ENCODE measurements around the gene MCCD1.

MCCD1 gene

DNA sequence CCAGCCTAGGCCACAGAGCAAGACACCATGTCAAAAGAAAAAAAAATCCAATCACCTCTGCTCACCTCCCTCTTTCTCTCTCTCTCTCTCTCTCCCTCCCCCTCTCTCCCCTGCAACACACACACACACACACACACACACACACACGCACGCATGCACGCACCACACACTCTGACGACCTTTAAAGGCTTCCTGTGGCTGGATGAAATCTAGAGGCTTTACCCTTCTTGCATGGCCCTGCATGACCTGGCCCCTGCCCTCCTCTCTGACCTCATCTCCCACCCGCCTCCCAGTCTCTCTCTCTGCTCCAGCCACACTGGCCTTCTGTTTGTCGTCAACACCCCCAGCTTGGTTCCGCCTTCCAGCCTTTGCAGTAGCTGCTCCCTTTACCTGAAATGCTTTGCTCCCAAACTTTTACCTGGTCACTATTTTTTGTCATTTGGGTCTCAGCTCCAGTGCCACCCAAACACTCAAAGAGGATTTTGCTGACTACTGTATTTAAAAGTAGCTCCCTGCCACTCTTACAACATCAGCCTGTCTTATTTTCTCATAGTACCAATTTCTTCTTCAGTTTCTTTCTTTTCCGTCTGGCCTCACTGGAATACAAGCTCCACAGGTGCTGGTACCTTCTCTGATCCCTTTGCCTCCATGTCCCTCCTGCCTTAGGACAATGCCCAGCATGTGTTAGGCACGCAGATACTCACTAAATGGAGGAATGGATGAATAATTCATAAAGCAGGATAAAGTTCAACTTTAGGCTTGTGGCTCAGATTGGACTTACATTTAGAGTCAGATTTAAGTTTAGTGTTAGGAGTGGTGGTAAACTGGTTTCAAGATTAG is 39.0 kb downstream of the MCCD1 start:
- Histone ChIP-seq H3K4me3 (no peak overlapping the region), H3K27ac (no peak overlapping the region)
- DNase-seq (ENCODE audit: low spot score): no peak
- TF ChIP-seq, protein P1, sequence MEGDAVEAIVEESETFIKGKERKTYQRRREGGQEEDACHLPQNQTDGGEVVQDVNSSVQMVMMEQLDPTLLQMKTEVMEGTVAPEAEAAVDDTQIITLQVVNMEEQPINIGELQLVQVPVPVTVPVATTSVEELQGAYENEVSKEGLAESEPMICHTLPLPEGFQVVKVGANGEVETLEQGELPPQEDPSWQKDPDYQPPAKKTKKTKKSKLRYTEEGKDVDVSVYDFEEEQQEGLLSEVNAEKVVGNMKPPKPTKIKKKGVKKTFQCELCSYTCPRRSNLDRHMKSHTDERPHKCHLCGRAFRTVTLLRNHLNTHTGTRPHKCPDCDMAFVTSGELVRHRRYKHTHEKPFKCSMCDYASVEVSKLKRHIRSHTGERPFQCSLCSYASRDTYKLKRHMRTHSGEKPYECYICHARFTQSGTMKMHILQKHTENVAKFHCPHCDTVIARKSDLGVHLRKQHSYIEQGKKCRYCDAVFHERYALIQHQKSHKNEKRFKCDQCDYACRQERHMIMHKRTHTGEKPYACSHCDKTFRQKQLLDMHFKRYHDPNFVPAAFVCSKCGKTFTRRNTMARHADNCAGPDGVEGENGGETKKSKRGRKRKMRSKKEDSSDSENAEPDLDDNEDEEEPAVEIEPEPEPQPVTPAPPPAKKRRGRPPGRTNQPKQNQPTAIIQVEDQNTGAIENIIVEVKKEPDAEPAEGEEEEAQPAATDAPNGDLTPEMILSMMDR (IDR thresholded peaks at IDR 0.05): no peak

DNA sequence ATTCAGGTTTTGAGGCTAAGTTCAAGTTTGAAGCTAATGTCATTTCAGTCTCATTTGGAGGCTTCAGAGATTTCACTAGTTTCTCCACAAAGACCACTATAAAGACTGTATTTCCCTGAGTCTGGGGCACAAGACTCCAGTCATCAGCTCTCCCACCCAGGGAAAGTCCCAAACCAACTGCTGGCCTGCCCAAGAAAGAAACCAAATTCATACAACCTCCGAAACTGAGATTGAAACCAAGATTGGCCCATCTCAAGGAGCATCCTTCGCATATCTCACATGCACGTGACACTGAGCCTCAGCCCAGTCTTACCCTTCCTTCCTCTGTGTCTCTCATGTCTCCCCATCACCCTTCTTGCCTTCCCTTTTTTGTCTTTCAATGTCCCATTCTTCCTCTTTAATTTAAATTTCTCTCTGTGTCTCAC is 39.8 kb downstream of the MCCD1 start:
- TF ChIP-seq, protein P1 (IDR thresholded peaks at IDR 0.05): no peak
- no peak overlapping the region for H3K27ac ChIP-seq
- no peak for DNase-seq (ENCODE audit: low spot score)
- H3K4me3 ChIP-seq: no peak overlapping the region

- H3K4me3 ChIP-seq: no peak overlapping the region
- DNase-seq (ENCODE audit: low spot score): no peak
- TF ChIP-seq, protein P1 (IDR thresholded peaks at IDR 0.05): no peak
- no peak overlapping the region for H3K27ac ChIP-seq
Observed at GRCh38 chr6:31569861-31570536, 41.2 kb downstream of the MCCD1 start.

- H3K4me3 ChIP-seq: no peak within 1 kb of the TSS
- DNase-seq (ENCODE audit: low spot score): no peak
- TF ChIP-seq, protein P1 (IDR thresholded peaks at IDR 0.05): no peak
- no peak within 1 kb of the TSS for H3K27ac ChIP-seq
Observed at GRCh38 chr6:31572041-31572911, 43.5 kb downstream of the MCCD1 start, which contains the start of gene LTA. TSS of gene LTA (plus strand) at chr6:31572289. CDS start at chr6:31572743, 454 bp downstream.

DNA sequence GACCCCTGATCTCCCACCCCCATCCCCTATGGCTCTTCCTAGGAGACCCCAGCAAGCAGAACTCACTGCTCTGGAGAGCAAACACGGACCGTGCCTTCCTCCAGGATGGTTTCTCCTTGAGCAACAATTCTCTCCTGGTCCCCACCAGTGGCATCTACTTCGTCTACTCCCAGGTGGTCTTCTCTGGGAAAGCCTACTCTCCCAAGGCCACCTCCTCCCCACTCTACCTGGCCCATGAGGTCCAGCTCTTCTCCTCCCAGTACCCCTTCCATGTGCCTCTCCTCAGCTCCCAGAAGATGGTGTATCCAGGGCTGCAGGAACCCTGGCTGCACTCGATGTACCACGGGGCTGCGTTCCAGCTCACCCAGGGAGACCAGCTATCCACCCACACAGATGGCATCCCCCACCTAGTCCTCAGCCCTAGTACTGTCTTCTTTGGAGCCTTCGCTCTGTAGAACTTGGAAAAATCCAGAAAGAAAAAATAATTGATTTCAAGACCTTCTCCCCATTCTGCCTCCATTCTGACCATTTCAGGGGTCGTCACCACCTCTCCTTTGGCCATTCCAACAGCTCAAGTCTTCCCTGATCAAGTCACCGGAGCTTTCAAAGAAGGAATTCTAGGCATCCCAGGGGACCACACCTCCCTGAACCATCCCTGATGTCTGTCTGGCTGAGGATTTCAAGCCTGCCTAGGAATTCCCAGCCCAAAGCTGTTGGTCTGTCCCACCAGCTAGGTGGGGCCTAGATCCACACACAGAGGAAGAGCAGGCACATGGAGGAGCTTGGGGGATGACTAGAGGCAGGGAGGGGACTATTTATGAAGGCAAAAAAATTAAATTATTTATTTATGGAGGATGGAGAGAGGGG is 44.7 kb downstream of the MCCD1 start:
- Histone ChIP-seq H3K27ac (no peak overlapping the region), H3K4me3 (no peak overlapping the region)
- DNase-seq (ENCODE audit: low spot score): no peak
- TF ChIP-seq, protein P1 (IDR thresholded peaks at IDR 0.05): no peak

Measured in coronary artery (tissue), 2 donors.